Common myeloid progenitor, CD34-positive (primary cell): ENCODE data around the gene ORC5.
"Not testable (repeated sequence)": the region's sequence is repeated elsewhere in the genome, so short reads cannot be mapped to it uniquely, and the experiment has no call there.

Experiments used
- CTCF ChIA-PET: fragments of 350-600 bp; sonication (Branson Sonifier 250); formaldehyde crosslinking; loops from one replicate; lab custom pipeline; 2021; ENCODE audit warnings: antibody characterized with exemption; lab: Charles Lee
- POLR2A ChIA-PET: fragments of 350-600 bp; sonication (Branson Sonifier 250); formaldehyde crosslinking; loops from one replicate; lab custom pipeline; 2021; ENCODE audit warnings: antibody characterized with exemption; lab: Charles Lee
- DNase-seq, 3 donors: peaks; one replicate each; pipeline versions ENCODE4 v3.0.0 to v3.0.0-alpha.2; 2013
- H3K27ac ChIP-seq, 2 experiments: 1 replicate in 1 of 2; 2 replicates in 1 of 2; pipeline ENCODE4 v1.7.0; 2013; ENCODE audit warnings: inconsistent platforms in 2 of 2, low read length in 2 of 2, mild to moderate bottlenecking in 2 of 2, low read depth in 1 of 2, moderate library complexity in 1 of 2; ENCODE audit not compliant: severe bottlenecking in 2 of 2, insufficient read depth in 1 of 2, poor library complexity in 1 of 2
- H3K27me3 ChIP-seq, 5 experiments: replicated peaks in 2 of 5; 1 replicate in 3 of 5; 2 replicates in 2 of 5; pipeline versions ENCODE4 v1.6.1 to v1.7.0; 2013; ENCODE audit warnings: low read length in 4 of 5, mild to moderate bottlenecking in 2 of 5, moderate library complexity in 2 of 5, inconsistent platforms in 1 of 5; ENCODE audit not compliant: insufficient read depth in 5 of 5, control insufficient read depth in 4 of 5
- H3K36me3 ChIP-seq, 4 experiments: 1 replicate in 2 of 4; 2 replicates in 2 of 4; pipeline versions ENCODE4 v1.6.1 to v1.7.0; 2013; ENCODE audit warnings: low read length in 3 of 4, control low read depth in 1 of 4, mild to moderate bottlenecking in 1 of 4; ENCODE audit not compliant: control insufficient read depth in 4 of 4, insufficient read depth in 4 of 4
- H3K4me1 ChIP-seq, 4 experiments: 1 replicate in 3 of 4; 2 replicates in 1 of 4; pipeline versions ENCODE4 v1.6.1 to v1.7.1; 2013; ENCODE audit warnings: low read length in 3 of 4, mild to moderate bottlenecking in 3 of 4, control low read depth in 1 of 4, inconsistent platforms in 1 of 4, moderate library complexity in 1 of 4; ENCODE audit not compliant: control insufficient read depth in 4 of 4, insufficient read depth in 4 of 4; ENCODE audit errors: control extremely low read depth in 1 of 4
- H3K4me3 ChIP-seq, 7 experiments: 1 replicate in 4 of 7; 2 replicates in 3 of 7; pipeline versions ENCODE4 v1.5.1 to v1.7.0; 2013; ENCODE audit warnings: mild to moderate bottlenecking in 7 of 7, low read length in 6 of 7, moderate library complexity in 6 of 7, inconsistent platforms in 2 of 7, low read depth in 2 of 7, control low read depth in 1 of 7; ENCODE audit not compliant: insufficient read depth in 4 of 7, control insufficient read depth in 1 of 7; ENCODE audit errors: extremely low read depth in 1 of 7
- H3K9me3 ChIP-seq, 5 experiments: 1 replicate in 4 of 5; 2 replicates in 1 of 5; pipeline versions ENCODE4 v1.6.1 to v1.7.1; 2013; ENCODE audit warnings: low read length in 4 of 5, mild to moderate bottlenecking in 2 of 5, inconsistent platforms in 1 of 5, low read depth in 1 of 5, moderate library complexity in 1 of 5; ENCODE audit not compliant: control insufficient read depth in 4 of 5, insufficient read depth in 2 of 5; ENCODE audit errors: control extremely low read depth in 1 of 5
- WGBS: methylation state at CpG from one replicate; pipeline ENCODE4 v1.1.5; 2013; ENCODE audit not compliant: insufficient coverage; 5-methylcytosine and 5-hydroxymethylcytosine counted together

ORC5 gene

GRCh38 chr7:104198673-104199278 is 9.0 kb downstream of the ORC5 start:
- Histone ChIP-seq H3K9me3 (peaks cover 1 to 23% (median 6%) of the 10 kb centered on the region in 5 experiments), H3K4me1 (no peaks in the 10 kb centered on the region), H3K36me3 (peaks cover 39 to 84% (median 60%) of the 10 kb centered on the region in 4 experiments), H3K27ac (no peak overlapping the region), H3K4me3 (no peak overlapping the region), H3K27me3 (no peaks in the 10 kb centered on the region)
- DNase-seq, result peak in 2 of 3 donors; percentile 7 to 14
- WGBS, result 100% methylated on average over 6 of the region's 6 CpGs
- ChIA-PET POLR2A (no interaction called here), CTCF (no interaction called here)

GRCh38 chr7:104196161-104196560 is 11.7 kb downstream of the ORC5 start:
- H3K9me3 ChIP-seq, result peaks cover 6 to 36% (median 9%) of the 10 kb centered on the region in 5 experiments
- no peak overlapping the region for H3K27ac ChIP-seq
- no peak overlapping the region for H3K4me3 ChIP-seq
- H3K27me3 ChIP-seq, result no peaks in the 10 kb centered on the region
- DNase-seq, result no peak
- H3K4me1 ChIP-seq, result no peaks in the 10 kb centered on the region
- POLR2A ChIA-PET, result interaction anchor here (0.6 kb wide), 1 partner anchor 703 kb away, joined by 5 read pairs; no protein-coding TSS in a partner anchor
- H3K36me3 ChIP-seq, result peaks cover 38 to 85% (median 58%) of the 10 kb centered on the region in 4 experiments
- no CpG with 5 or more reads among the region's 2 CpGs for WGBS
- CTCF ChIA-PET, result no interaction called here

GRCh38 chr7:104192434-104192833 is 15.4 kb downstream of the ORC5 start:
- H3K27me3 ChIP-seq, result no peaks in the 10 kb centered on the region
- no peaks in the 10 kb centered on the region for H3K4me1 ChIP-seq
- ChIA-PET POLR2A (no interaction called here), CTCF (interaction anchor here (1.2 kb wide), 1 partner anchor 31 kb away, joined by 5 read pairs; no protein-coding TSS in a partner anchor)
- DNase-seq, result no peak
- no CpG with 5 or more reads among the region's 1 CpG for WGBS
- H3K36me3 ChIP-seq, result peaks cover 40 to 81% (median 54%) of the 10 kb centered on the region in 4 experiments
- H3K27ac ChIP-seq, result no peak overlapping the region
- H3K9me3 ChIP-seq, result peaks cover 5 to 26% (median 9%) of the 10 kb centered on the region in 5 experiments
- H3K4me3 ChIP-seq, result no peak overlapping the region

GRCh38 chr7:104185346-104185745 is 22.5 kb downstream of the ORC5 start:
- no peaks in the 10 kb centered on the region for H3K27me3 ChIP-seq
- H3K9me3 ChIP-seq, result peaks cover 2 to 14% (median 7%) of the 10 kb centered on the region in 5 experiments
- H3K36me3 ChIP-seq, result peaks cover 22 to 73% (median 47%) of the 10 kb centered on the region in 4 experiments
- POLR2A ChIA-PET, result interaction anchor here (0.6 kb wide), 1 partner anchor 842 kb away, joined by 5 read pairs; no protein-coding TSS in a partner anchor
- no peaks in the 10 kb centered on the region for H3K4me1 ChIP-seq
- no peak for DNase-seq
- no peak overlapping the region for H3K27ac ChIP-seq
- CTCF ChIA-PET, result no interaction called here
- no peak overlapping the region for H3K4me3 ChIP-seq
- 70% methylated on average over 2 of the region's 3 CpGs for WGBS

GRCh38 chr7:104179178-104179577 is 28.6 kb downstream of the ORC5 start:
- CTCF ChIA-PET, result no interaction called here
- POLR2A ChIA-PET, result no interaction called here
- peaks cover 0 to 15% (median 10%) of the 10 kb centered on the region in 5 experiments for H3K9me3 ChIP-seq
- no peak overlapping the region for H3K4me3 ChIP-seq
- H3K36me3 ChIP-seq, result peaks cover 14 to 52% (median 30%) of the 10 kb centered on the region in 4 experiments
- peaks cover 0 to 10% (median 6%) of the 10 kb centered on the region in 4 experiments for H3K4me1 ChIP-seq
- WGBS, result no CpG with 5 or more reads among the region's 2 CpGs
- H3K27ac ChIP-seq, result no peak overlapping the region
- DNase-seq, result peak in 2 of 3 donors; percentile 18 to 36
- no peaks in the 10 kb centered on the region for H3K27me3 ChIP-seq

- H3K4me3 ChIP-seq, H3K27me3 ChIP-seq, CTCF ChIA-PET, POLR2A ChIA-PET, H3K27ac ChIP-seq, DNase-seq: not testable (repeated sequence)
- Histone ChIP-seq H3K9me3 (peaks cover 0 to 15% (median 10%) of the 10 kb centered on the region in 5 experiments), H3K4me1 (peaks cover 0 to 10% (median 6%) of the 10 kb centered on the region in 4 experiments), H3K36me3 (peaks cover 14 to 42% (median 24%) of the 10 kb centered on the region in 4 experiments)
- 97% methylated on average over 3 of the region's 6 CpGs for WGBS
These were observed 30.2 kb downstream of the ORC5 start for GRCh38 chr7:104177565-104178083.

GRCh38 chr7:104176332-104176731 is 31.5 kb downstream of the ORC5 start:
- no peak overlapping the region for H3K4me3 ChIP-seq

More at GRCh38 chr7:104176332-104176731, 31.5 kb downstream of the ORC5 start:
- WGBS, result 96% methylated on average over 3 of the region's 4 CpGs
- H3K27ac ChIP-seq, result no peak overlapping the region
- peaks cover 0 to 12% (median 9%) of the 10 kb centered on the region in 5 experiments for H3K9me3 ChIP-seq
- no peaks in the 10 kb centered on the region for H3K27me3 ChIP-seq
- ChIA-PET POLR2A (no interaction called here), CTCF (no interaction called here)
- DNase-seq, result no peak
- H3K4me1 ChIP-seq, result peaks cover 0 to 10% (median 6%) of the 10 kb centered on the region in 4 experiments
- peaks cover 9 to 37% (median 24%) of the 10 kb centered on the region in 4 experiments for H3K36me3 ChIP-seq
